NCI-H446 (cell line): Measurements from ENCODE around the gene SLC43A2.

ENCODE experiments used
- DNase-seq, 2 experiments: peaks; one replicate each; lab custom pipeline; 2025; lab: John Stamatoyannopoulos, UW

SLC43A2 gene

GRCh38 chr17:1623057-1623630 lies 5.5 kb downstream of the SLC43A2 start:
- DNase-seq: no peak

- DNase-seq: no peak
Measured at GRCh38 chr17:1621273-1621954, 7.2 kb downstream of the SLC43A2 start.

- no peak for DNase-seq
Measured at GRCh38 chr17:1620486-1620885, 8.1 kb downstream of the SLC43A2 start.

DNA sequence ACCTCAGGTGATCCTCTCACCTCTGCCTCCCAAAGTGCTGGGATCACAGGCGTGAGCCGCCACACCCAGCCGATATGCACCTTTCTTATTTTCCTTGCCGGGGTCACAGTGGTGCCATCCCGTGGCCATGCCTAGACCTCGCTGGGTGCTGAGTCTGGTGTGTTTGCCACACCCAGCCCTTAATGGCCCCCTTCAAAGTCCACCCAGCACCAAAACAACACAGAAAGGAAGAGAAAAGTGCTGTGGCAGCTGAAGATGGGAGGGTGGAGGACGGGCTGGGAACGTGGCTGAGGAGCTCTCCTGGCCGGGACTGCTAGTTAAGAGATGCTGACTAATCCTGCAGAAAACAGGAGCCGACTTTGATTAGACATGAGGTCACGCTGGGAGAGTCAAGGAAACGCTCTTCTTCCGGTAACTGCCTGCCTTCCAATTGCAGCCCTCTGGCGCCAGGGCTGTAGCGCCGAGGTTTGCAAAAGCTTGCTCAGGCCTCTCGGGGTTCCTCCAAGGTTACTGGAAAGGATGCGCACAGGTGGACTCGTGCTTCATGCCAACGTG lies 10.9 kb downstream of the SLC43A2 start:
- no peak for DNase-seq

GRCh38 chr17:1616101-1616500 lies 12.5 kb downstream of the SLC43A2 start:
- DNase-seq: no peak

DNA sequence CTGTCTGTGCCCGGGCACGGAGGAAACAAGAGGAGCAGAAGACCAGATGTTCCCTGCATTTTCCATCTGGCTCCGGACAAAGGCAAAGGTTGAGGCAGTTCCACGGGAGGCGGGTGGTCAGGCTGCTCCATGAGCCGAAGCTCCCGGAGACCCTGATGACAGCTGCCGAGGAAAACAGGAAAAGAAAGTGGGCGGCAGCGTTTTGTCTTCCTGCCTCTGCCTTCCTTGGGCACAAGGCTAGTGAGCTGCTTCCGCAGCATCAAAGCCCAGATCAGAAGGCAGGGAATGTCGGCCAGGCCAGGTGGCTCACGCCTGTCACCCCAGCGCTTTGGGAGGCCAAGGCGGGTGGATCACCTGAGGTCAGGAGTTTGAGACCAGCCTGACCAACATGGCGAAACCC lies 16.2 kb downstream of the SLC43A2 start:
- no peak for DNase-seq

DNA sequence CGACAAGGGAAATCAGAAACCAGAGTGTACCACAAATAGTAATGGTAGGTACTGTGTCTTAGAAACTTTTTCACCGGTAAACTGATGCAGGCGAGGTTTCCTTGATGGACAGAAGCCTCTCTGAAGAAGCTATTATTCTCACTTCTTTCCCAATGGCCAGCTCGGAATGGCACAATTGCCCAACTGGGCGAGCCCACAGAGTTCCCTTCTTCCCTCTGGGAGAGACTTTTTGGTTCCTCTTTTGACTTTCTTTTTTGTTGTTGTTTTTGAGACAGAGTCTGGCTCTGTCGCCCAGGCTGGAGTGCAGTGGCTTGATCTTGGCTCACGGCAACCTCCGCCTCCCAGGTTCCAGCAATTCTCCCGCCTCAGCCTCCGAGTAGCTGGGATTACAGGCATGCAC lies 16.9 kb downstream of the SLC43A2 start:
- no peak for DNase-seq

DNA sequence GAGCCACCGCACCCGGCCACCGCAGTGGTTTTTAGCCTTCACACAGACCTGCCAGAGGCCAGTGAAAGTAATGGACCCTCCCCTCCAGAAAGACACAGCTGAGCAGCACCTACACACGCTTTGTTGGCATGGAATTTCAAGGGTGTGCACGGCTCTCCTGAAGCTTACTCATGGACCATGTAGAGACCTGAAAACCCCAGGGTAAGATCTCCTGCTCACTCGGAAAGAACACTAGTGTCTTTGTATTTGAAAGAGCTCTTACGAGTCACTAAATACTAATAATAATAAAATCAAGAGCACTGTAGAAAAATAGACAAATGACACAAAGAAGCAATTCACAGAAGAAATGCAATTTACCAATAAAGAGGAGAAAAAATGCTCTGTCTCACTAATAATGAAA lies 20.0 kb downstream of the SLC43A2 start:
- DNase-seq: no peak

GRCh38 chr17:1607971-1608320 lies 20.7 kb downstream of the SLC43A2 start:
- DNase-seq: no peak

GRCh38 chr17:1606352-1606985 lies 22.2 kb downstream of the SLC43A2 start:
- DNase-seq: no peak

GRCh38 chr17:1605681-1606351 lies 22.8 kb downstream of the SLC43A2 start:
- DNase-seq: no peak

DNA sequence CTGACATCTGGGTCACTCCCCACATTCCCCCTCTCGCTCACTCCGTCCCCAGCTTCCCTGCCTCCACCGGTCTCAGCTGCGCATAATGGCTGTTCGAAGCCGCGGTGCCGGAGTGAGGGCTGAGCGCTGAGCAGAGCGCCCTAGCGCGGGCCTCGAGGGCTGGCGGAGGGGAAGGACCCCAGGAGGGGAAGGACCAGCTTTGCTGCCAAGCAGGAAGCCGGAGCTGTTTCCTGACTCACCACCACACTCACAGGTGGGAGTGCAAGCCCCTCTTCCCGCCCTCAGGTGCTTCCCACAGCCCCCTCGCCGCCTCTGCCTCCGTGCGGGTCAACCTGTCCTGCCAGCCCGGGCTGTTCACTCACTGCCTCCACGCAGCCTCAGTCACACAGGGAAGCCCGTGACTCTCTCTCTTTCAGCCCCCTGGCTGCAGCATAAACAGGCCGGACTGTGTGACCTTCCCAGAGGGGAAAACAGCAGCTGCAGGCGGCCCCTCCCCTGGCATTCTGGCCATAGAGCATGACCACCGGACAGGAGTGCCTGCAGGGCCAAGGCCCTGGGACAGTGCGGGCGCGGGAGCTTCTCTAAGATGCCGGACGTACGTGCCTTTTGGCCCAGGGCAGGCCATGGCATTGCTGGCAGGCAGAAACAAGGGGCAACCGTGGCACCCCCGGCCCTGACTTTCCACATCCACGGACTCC lies 23.7 kb downstream of the SLC43A2 start:
- no peak for DNase-seq

DNA sequence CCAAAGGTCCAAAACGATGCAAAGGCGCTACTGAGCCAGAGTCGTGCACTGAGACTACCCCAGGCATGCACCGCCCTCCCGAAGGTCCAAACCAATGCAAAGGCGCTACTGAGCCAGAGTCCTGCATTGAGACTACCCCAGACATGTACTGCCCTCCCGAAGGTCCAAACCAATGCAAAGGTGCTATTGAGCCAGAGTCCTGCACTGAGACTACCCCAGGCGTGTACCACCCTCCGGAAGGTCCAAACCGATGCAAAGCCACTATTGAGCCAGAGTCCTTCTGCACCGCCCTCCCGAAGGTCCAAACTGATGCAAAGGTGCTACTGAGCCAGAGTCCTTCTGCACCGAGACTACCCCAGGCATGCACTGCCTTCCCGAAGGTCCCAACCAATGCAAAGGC lies 27.1 kb downstream of the SLC43A2 start:
- no peak for DNase-seq

- DNase-seq: no peak
Measured at GRCh38 chr17:1598399-1599095, 30.1 kb downstream of the SLC43A2 start.

- DNase-seq: no peak
Measured at GRCh38 chr17:1597861-1598342, 30.7 kb downstream of the SLC43A2 start.

DNA sequence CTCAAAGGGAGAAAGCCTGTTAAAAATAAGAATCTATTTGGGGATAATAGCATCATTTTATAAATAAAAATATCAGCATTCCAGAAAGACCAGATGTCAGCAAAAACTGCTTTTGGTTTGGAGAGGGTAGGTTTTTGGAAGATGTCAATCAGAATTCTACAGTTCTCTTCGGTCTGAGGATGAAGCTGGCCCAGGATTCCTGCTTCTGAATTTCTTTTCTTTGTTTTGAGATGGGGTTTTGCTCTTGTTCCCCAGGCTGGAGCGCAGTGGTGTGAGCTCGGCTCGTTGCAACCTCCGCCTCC lies 35.1 kb downstream of the SLC43A2 start:
- no peak for DNase-seq

DNA sequence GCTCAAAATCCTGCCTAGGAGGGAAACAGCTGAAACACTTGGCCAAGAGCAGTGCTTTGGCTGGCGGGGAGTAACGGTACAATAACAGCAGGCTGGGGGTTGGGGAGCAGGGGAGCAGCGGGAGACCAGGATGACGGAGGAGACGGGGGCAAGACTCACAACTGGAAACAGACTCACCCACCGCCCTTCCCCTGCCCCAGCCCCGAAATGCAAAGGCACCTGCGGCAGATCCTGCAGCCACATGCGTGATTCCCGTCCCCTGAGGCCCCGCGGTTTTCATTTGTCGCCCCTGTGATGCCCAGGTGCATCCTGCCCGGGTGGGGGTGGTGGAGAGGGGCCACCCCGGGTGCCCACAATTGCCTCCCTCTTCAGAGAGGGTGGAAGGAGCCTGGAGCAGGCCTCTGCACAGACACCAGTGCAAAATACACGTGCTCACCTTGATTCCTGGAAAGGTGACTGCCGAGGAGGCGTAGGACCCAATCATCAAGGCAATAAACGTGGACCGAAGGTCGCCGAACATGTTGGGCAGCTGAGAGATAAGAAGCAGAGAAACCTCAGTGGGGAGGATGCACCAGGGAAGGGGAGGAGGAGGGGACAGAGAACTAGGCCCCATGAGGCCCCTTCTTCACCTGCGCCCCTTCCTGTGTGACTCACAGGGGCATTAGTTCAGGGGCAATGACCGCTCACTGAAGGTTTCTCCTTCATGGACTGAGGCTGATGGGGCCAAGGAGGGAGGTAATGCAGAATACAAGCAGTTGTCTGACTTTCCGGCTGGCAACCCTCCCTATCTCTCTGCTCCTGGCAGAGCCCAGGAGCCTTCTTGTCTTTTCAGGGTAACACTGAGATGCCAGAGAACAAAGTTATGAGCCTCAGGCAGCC lies 35.6 kb downstream of the SLC43A2 start:
- no peak for DNase-seq

DNA sequence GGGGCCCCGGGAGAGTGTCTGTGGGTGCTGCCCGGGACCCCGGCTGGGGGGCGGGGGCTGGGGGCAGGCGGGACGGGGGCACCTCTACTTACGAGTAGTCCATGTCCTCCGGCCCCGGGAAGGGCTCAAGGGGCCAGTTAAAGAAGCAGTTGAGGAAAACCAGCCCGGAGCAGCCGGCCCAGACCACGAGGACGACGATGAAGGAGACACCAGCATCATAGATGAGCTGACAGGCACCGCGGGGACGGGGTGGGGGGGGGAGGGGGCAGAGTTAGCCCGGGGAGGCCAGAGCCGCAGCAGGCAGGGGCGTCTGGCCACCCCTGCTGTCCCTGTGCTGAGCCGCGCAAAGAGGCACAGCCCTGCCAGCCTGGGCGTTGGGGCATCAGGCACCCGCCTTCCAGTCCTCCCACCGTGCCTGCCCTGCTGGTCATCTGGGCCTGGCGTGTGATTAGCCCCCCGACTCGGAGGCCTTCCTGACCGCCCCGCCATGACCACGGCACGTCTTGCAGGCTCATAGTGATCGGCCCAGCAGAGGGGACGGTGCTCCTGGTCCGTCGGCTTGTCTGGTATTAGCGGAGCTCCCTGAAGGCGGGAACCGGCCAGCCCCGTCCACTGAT lies 37.1 kb downstream of the SLC43A2 start:
- no peak for DNase-seq

- DNase-seq: no peak
Measured at GRCh38 chr17:1590747-1591473, 37.7 kb downstream of the SLC43A2 start.
